ENCODE data around the gene PCDHGA3.
"Not testable (repeated sequence)": the region's sequence is repeated elsewhere in the genome, so short reads cannot be mapped to it uniquely, and the experiment has no call there.

The PCDHGA3 gene

GRCh38 chr5:141326088-141326854, 17.4 kb upstream of the PCDHGA3 start:
- Histone ChIP-seq H3K36me3 (ENCODE audit: control insufficient read depth in 1 of 2, insufficient read depth in 2 of 2, low read length in 2 of 2) (peaks cover 0 to 3% of the 10 kb centered on the region in 2 donors), H3K9me3 (ENCODE audit: control insufficient read depth in 1 of 2, low read length in 2 of 2) (peaks cover 42 to 53% of the 10 kb centered on the region in 2 donors)

GRCh38 chr5:141328231-141328630, 15.4 kb upstream of the PCDHGA3 start:
- no peak overlapping the region for H3K27ac ChIP-seq (ENCODE audit: low read length)
- no peaks in the 10 kb centered on the region for H3K4me1 ChIP-seq (ENCODE audit: control insufficient read depth in 1 of 2, insufficient read depth in 2 of 2, low read length in 2 of 2)
- H3K4me3 ChIP-seq (ENCODE audit: low read depth in 1 of 2, low read length in 2 of 2) = peak overlapping the region in 1 of 2 donors; percentile 54
- H3K27me3 ChIP-seq (ENCODE audit: low read depth, low read length) = no peaks in the 10 kb centered on the region
- peaks cover 0 to 3% of the 10 kb centered on the region in 2 donors for H3K36me3 ChIP-seq (ENCODE audit: control insufficient read depth in 1 of 2, insufficient read depth in 2 of 2, low read length in 2 of 2)
- peaks cover 37 to 65% of the 10 kb centered on the region in 2 donors for H3K9me3 ChIP-seq (ENCODE audit: control insufficient read depth in 1 of 2, low read length in 2 of 2)

More at GRCh38 chr5:141326088-141326854, 17.4 kb upstream of the PCDHGA3 start:
- H3K27me3 ChIP-seq (ENCODE audit: low read depth, low read length) = no peaks in the 10 kb centered on the region
- peak overlapping the region; percentile 57 to 60 for H3K4me3 ChIP-seq (ENCODE audit: low read depth in 1 of 2, low read length in 2 of 2)
- H3K27ac ChIP-seq (ENCODE audit: low read length) = peak overlapping the region; percentile 41
- H3K4me1 ChIP-seq (ENCODE audit: control insufficient read depth in 1 of 2, insufficient read depth in 2 of 2, low read length in 2 of 2) = no peaks in the 10 kb centered on the region

GRCh38 chr5:141330299-141331080, 13.1 kb upstream of the PCDHGA3 start, which contains the start of gene PCDHGA1:
Gene PCDHGA1, plus strand, starts transcription at chr5:141330514.
- Histone ChIP-seq H3K4me1 (ENCODE audit: control insufficient read depth in 1 of 2, insufficient read depth in 2 of 2, low read length in 2 of 2) (no peaks in the 10 kb centered on the region), H3K4me3 (ENCODE audit: low read depth in 1 of 2, low read length in 2 of 2) (peak within 1 kb of the TSS in 1 of 2 donors; percentile 54), H3K27ac (ENCODE audit: low read length) (no peak within 1 kb of the TSS)

GRCh38 chr5:141332571-141332970, 11.1 kb upstream of the PCDHGA3 start:
- H3K27me3 ChIP-seq (ENCODE audit: low read depth, low read length); H3K27ac ChIP-seq (ENCODE audit: low read length); H3K36me3 ChIP-seq (ENCODE audit: control insufficient read depth in 1 of 2, insufficient read depth in 2 of 2, low read length in 2 of 2); H3K4me1 ChIP-seq (ENCODE audit: control insufficient read depth in 1 of 2, insufficient read depth in 2 of 2, low read length in 2 of 2): not testable (repeated sequence)
- H3K4me3 ChIP-seq (ENCODE audit: low read depth in 1 of 2, low read length in 2 of 2) = peak overlapping the region in 1 of 2 donors; percentile 54
- peaks cover 40 to 75% of the 10 kb centered on the region in 2 donors for H3K9me3 ChIP-seq (ENCODE audit: control insufficient read depth in 1 of 2, low read length in 2 of 2)

More at GRCh38 chr5:141330299-141331080, 13.1 kb upstream of the PCDHGA3 start, which contains the start of gene PCDHGA1:
- Histone ChIP-seq H3K9me3 (ENCODE audit: control insufficient read depth in 1 of 2, low read length in 2 of 2) (peaks cover 50 to 67% of the 10 kb centered on the region in 2 donors), H3K27me3 (ENCODE audit: low read depth, low read length) (no peaks in the 10 kb centered on the region), H3K36me3 (ENCODE audit: control insufficient read depth in 1 of 2, insufficient read depth in 2 of 2, low read length in 2 of 2) (peaks cover 0 to 3% of the 10 kb centered on the region in 2 donors)

GRCh38 chr5:141338538-141339306, 4.9 kb upstream of the PCDHGA3 start, which contains the start of gene PCDHGA2:
Gene PCDHGA2, plus strand, starts transcription at chr5:141338760.
- Histone ChIP-seq H3K27me3 (ENCODE audit: low read depth, low read length) (no peaks in the 10 kb centered on the region), H3K27ac (ENCODE audit: low read length) (no peak within 1 kb of the TSS), H3K4me3 (ENCODE audit: low read depth in 1 of 2, low read length in 2 of 2) (peak within 1 kb of the TSS; percentile 31 to 63), H3K9me3 (ENCODE audit: control insufficient read depth in 1 of 2, low read length in 2 of 2) (peaks cover 44 to 74% of the 10 kb centered on the region in 2 donors), H3K4me1 (ENCODE audit: control insufficient read depth in 1 of 2, insufficient read depth in 2 of 2, low read length in 2 of 2) (no peaks in the 10 kb centered on the region), H3K36me3 (ENCODE audit: control insufficient read depth in 1 of 2, insufficient read depth in 2 of 2, low read length in 2 of 2) (peaks cover 0 to 4% of the 10 kb centered on the region in 2 donors)

GRCh38 chr5:141340781-141341354, 2.8 kb upstream of the PCDHGA3 start:
- peaks cover 49 to 84% of the 10 kb centered on the region in 2 donors for H3K9me3 ChIP-seq (ENCODE audit: control insufficient read depth in 1 of 2, low read length in 2 of 2)
- H3K27ac ChIP-seq (ENCODE audit: low read length); H3K4me1 ChIP-seq (ENCODE audit: control insufficient read depth in 1 of 2, insufficient read depth in 2 of 2, low read length in 2 of 2); H3K36me3 ChIP-seq (ENCODE audit: control insufficient read depth in 1 of 2, insufficient read depth in 2 of 2, low read length in 2 of 2); H3K27me3 ChIP-seq (ENCODE audit: low read depth, low read length): not testable (repeated sequence)
- H3K4me3 ChIP-seq (ENCODE audit: low read depth in 1 of 2, low read length in 2 of 2) = peak overlapping the region in 1 of 2 donors; percentile 63

GRCh38 chr5:141342773-141343172, 856 bp upstream of the PCDHGA3 start:
- peaks cover 50 to 88% of the 10 kb centered on the region in 2 donors for H3K9me3 ChIP-seq (ENCODE audit: control insufficient read depth in 1 of 2, low read length in 2 of 2)
- no peaks in the 10 kb centered on the region for H3K4me1 ChIP-seq (ENCODE audit: control insufficient read depth in 1 of 2, insufficient read depth in 2 of 2, low read length in 2 of 2)
- H3K27me3 ChIP-seq (ENCODE audit: low read depth, low read length) = no peaks in the 10 kb centered on the region
- peaks cover 0 to 4% of the 10 kb centered on the region in 2 donors for H3K36me3 ChIP-seq (ENCODE audit: control insufficient read depth in 1 of 2, insufficient read depth in 2 of 2, low read length in 2 of 2)
- H3K27ac ChIP-seq (ENCODE audit: low read length) = no peak overlapping the region
- H3K4me3 ChIP-seq (ENCODE audit: low read depth in 1 of 2, low read length in 2 of 2) = peak overlapping the region; percentile 8 to 23

GRCh38 chr5:141343953-141344463, 379 bp downstream of the PCDHGA3 start:
- no peak overlapping the region for H3K27ac ChIP-seq (ENCODE audit: low read length)
- H3K4me3 ChIP-seq (ENCODE audit: low read depth in 1 of 2, low read length in 2 of 2) = peak overlapping the region; percentile 30 to 57
- peaks cover 0 to 4% of the 10 kb centered on the region in 2 donors for H3K36me3 ChIP-seq (ENCODE audit: control insufficient read depth in 1 of 2, insufficient read depth in 2 of 2, low read length in 2 of 2)
- H3K4me1 ChIP-seq (ENCODE audit: control insufficient read depth in 1 of 2, insufficient read depth in 2 of 2, low read length in 2 of 2) = no peaks in the 10 kb centered on the region
- no peaks in the 10 kb centered on the region for H3K27me3 ChIP-seq (ENCODE audit: low read depth, low read length)
- H3K9me3 ChIP-seq (ENCODE audit: control insufficient read depth in 1 of 2, low read length in 2 of 2) = peaks cover 61 to 88% of the 10 kb centered on the region in 2 donors

GRCh38 chr5:141345327-141345726, 1.7 kb downstream of the PCDHGA3 start:
- peak overlapping the region in 1 of 2 donors; percentile 57 for H3K4me3 ChIP-seq (ENCODE audit: low read depth in 1 of 2, low read length in 2 of 2)
- no peaks in the 10 kb centered on the region for H3K4me1 ChIP-seq (ENCODE audit: control insufficient read depth in 1 of 2, insufficient read depth in 2 of 2, low read length in 2 of 2)
- H3K27ac ChIP-seq (ENCODE audit: low read length) = no peak overlapping the region
- no peaks in the 10 kb centered on the region for H3K27me3 ChIP-seq (ENCODE audit: low read depth, low read length)
- H3K9me3 ChIP-seq (ENCODE audit: control insufficient read depth in 1 of 2, low read length in 2 of 2) = peaks cover 53 to 83% of the 10 kb centered on the region in 2 donors
- no peaks in the 10 kb centered on the region for H3K36me3 ChIP-seq (ENCODE audit: control insufficient read depth in 1 of 2, insufficient read depth in 2 of 2, low read length in 2 of 2)

GRCh38 chr5:141346017-141346416, 2.4 kb downstream of the PCDHGA3 start:
- peaks cover 58 to 83% of the 10 kb centered on the region in 2 donors for H3K9me3 ChIP-seq (ENCODE audit: control insufficient read depth in 1 of 2, low read length in 2 of 2)
- H3K27ac ChIP-seq (ENCODE audit: low read length); H3K27me3 ChIP-seq (ENCODE audit: low read depth, low read length); H3K36me3 ChIP-seq (ENCODE audit: control insufficient read depth in 1 of 2, insufficient read depth in 2 of 2, low read length in 2 of 2); H3K4me1 ChIP-seq (ENCODE audit: control insufficient read depth in 1 of 2, insufficient read depth in 2 of 2, low read length in 2 of 2): not testable (repeated sequence)
- peak overlapping the region in 1 of 2 donors; percentile 43 for H3K4me3 ChIP-seq (ENCODE audit: low read depth in 1 of 2, low read length in 2 of 2)
